ENCODE measurements around the gene H2AZ2.
"Not testable (repeated sequence)": the region's sequence is repeated elsewhere in the genome, so short reads cannot be mapped to it uniquely, and the experiment has no call there.

H2AZ2 gene

GRCh38 chr7:44870336-44870735 is 22.4 kb upstream of the H2AZ2 start:
- not testable (repeated sequence) for H3K9me2 ChIP-seq (ENCODE audit: low read depth, low read length); H3K4me2 ChIP-seq (ENCODE audit: low read length); H3K4me3 ChIP-seq (ENCODE audit: low read depth, low read length, poor library complexity, severe bottlenecking); H3K79me2 ChIP-seq (ENCODE audit: insufficient read depth, low read length); H3K27ac ChIP-seq (ENCODE audit: low read depth, low read length, poor library complexity, severe bottlenecking); H3F3A ChIP-seq (ENCODE audit: insufficient read depth, low read length); H3K9ac ChIP-seq (ENCODE audit: low read length); H3K4me1 ChIP-seq (ENCODE audit: insufficient read depth, low read length, severe bottlenecking); H3K36me3 ChIP-seq (ENCODE audit: insufficient read depth, low read length); H3K27me3 ChIP-seq (ENCODE audit: insufficient read depth, low read length); H4K20me1 ChIP-seq (ENCODE audit: insufficient read depth, low read length); H2AFZ ChIP-seq (ENCODE audit: low read length)
- H3K9me3 ChIP-seq (ENCODE audit: low read length), result peaks cover 12% of the 10 kb centered on the region

GRCh38 chr7:44867073-44867995 is 19.4 kb upstream of the H2AZ2 start:
- H3K27me3 ChIP-seq (ENCODE audit: insufficient read depth, low read length), result peaks cover 6% of the 10 kb centered on the region; the same call in 1 of the 2 replicates
- H3K4me2 ChIP-seq (ENCODE audit: low read length), result no peak overlapping the region
- H3K9ac ChIP-seq (ENCODE audit: low read length), result no peak overlapping the region
- TF ChIP-seq EZH2 (IDR thresholded peaks at IDR 0.05; ENCODE audit: borderline replicate concordance, low read length), result no peak
- TF ChIP-seq, protein P1, sequence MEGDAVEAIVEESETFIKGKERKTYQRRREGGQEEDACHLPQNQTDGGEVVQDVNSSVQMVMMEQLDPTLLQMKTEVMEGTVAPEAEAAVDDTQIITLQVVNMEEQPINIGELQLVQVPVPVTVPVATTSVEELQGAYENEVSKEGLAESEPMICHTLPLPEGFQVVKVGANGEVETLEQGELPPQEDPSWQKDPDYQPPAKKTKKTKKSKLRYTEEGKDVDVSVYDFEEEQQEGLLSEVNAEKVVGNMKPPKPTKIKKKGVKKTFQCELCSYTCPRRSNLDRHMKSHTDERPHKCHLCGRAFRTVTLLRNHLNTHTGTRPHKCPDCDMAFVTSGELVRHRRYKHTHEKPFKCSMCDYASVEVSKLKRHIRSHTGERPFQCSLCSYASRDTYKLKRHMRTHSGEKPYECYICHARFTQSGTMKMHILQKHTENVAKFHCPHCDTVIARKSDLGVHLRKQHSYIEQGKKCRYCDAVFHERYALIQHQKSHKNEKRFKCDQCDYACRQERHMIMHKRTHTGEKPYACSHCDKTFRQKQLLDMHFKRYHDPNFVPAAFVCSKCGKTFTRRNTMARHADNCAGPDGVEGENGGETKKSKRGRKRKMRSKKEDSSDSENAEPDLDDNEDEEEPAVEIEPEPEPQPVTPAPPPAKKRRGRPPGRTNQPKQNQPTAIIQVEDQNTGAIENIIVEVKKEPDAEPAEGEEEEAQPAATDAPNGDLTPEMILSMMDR (IDR thresholded peaks at IDR 0.05; ENCODE audit: low read length), result no peak
- H4K20me1 ChIP-seq (ENCODE audit: insufficient read depth, low read length), result no peaks in the 10 kb centered on the region
- H3F3A ChIP-seq (ENCODE audit: insufficient read depth, low read length), result no peaks in the 10 kb centered on the region
- H3K9me3 ChIP-seq (ENCODE audit: low read length), result peaks cover 3% of the 10 kb centered on the region
- no peak overlapping the region for H3K4me3 ChIP-seq (ENCODE audit: low read depth, low read length, poor library complexity, severe bottlenecking)
- no peaks in the 10 kb centered on the region for H3K79me2 ChIP-seq (ENCODE audit: insufficient read depth, low read length)
- no peak overlapping the region for H2AFZ ChIP-seq (ENCODE audit: low read length)
- H3K36me3 ChIP-seq (ENCODE audit: insufficient read depth, low read length), result no peaks in the 10 kb centered on the region
- no peak overlapping the region for H3K27ac ChIP-seq (ENCODE audit: low read depth, low read length, poor library complexity, severe bottlenecking)
- H3K4me1 ChIP-seq (ENCODE audit: insufficient read depth, low read length, severe bottlenecking), result no peaks in the 10 kb centered on the region
- no peaks in the 10 kb centered on the region; the same call in 1 of the 2 replicates for H3K9me2 ChIP-seq (ENCODE audit: low read depth, low read length)

GRCh38 chr7:44861949-44862348 is 14.1 kb upstream of the H2AZ2 start:
- not testable (repeated sequence) for H2AFZ ChIP-seq (ENCODE audit: low read length); H3K27ac ChIP-seq (ENCODE audit: low read depth, low read length, poor library complexity, severe bottlenecking); H3K9me2 ChIP-seq (ENCODE audit: low read depth, low read length); H3K27me3 ChIP-seq (ENCODE audit: insufficient read depth, low read length); H3K36me3 ChIP-seq (ENCODE audit: insufficient read depth, low read length); H3K4me2 ChIP-seq (ENCODE audit: low read length); H3K79me2 ChIP-seq (ENCODE audit: insufficient read depth, low read length); H3F3A ChIP-seq (ENCODE audit: insufficient read depth, low read length); H3K9ac ChIP-seq (ENCODE audit: low read length); H3K4me1 ChIP-seq (ENCODE audit: insufficient read depth, low read length, severe bottlenecking); H4K20me1 ChIP-seq (ENCODE audit: insufficient read depth, low read length); H3K9me3 ChIP-seq (ENCODE audit: low read length); H3K4me3 ChIP-seq (ENCODE audit: low read depth, low read length, poor library complexity, severe bottlenecking)

DNA sequence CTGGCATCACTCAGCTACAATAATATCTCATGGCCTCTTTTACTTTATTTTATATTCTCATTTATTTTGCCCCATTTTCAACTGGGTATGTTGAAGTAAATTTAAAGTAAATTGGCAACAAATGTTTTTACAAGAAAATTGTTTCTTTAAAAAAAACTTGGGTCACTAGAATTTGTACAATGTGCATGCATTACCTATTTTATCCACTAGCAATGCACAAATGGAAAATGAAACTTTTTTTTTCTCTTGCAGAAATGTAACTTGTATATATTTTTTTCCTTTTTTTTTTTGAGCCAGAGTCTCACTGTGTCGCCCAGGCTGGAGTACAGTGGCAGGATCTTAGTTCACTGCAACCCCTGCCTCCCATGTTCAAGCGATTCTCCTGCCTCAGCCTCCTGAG is 10.3 kb upstream of the H2AZ2 start:
- Histone ChIP-seq H3K4me3 (ENCODE audit: low read depth, low read length, poor library complexity, severe bottlenecking) (no peak overlapping the region), H3F3A (ENCODE audit: insufficient read depth, low read length) (no peaks in the 10 kb centered on the region), H4K20me1 (ENCODE audit: insufficient read depth, low read length) (no peaks in the 10 kb centered on the region), H3K27me3 (ENCODE audit: insufficient read depth, low read length) (no peaks in the 10 kb centered on the region; the same call in 1 of the 2 replicates), H3K36me3 (ENCODE audit: insufficient read depth, low read length) (no peaks in the 10 kb centered on the region), H3K4me1 (ENCODE audit: insufficient read depth, low read length, severe bottlenecking) (no peaks in the 10 kb centered on the region), H3K79me2 (ENCODE audit: insufficient read depth, low read length) (no peaks in the 10 kb centered on the region), H2AFZ (ENCODE audit: low read length) (no peak overlapping the region), H3K4me2 (ENCODE audit: low read length) (no peak overlapping the region), H3K27ac (ENCODE audit: low read depth, low read length, poor library complexity, severe bottlenecking) (no peak overlapping the region), H3K9ac (ENCODE audit: low read length) (no peak overlapping the region), H3K9me3 (ENCODE audit: low read length) (no peaks in the 10 kb centered on the region), H3K9me2 (ENCODE audit: low read depth, low read length) (no peaks in the 10 kb centered on the region)
- TF ChIP-seq, protein P1 (IDR thresholded peaks at IDR 0.05; ENCODE audit: low read length), result peak; percentile 23; the same call in 1 of the 2 replicates
- TF ChIP-seq EZH2 (IDR thresholded peaks at IDR 0.05; ENCODE audit: borderline replicate concordance, low read length), result no peak
